ENCODE data around the gene LDHAL6A. TPM values are rescaled to one million over a fixed set of nuclear protein-coding genes. Genes with fewer than 3 reads are reported as not detected.

LDHAL6A gene
- total RNA-seq, 1 donor from 2014 or later = not detected

GRCh38 chr11:18523084-18523483 lies 67.4 kb downstream of the LDHAL6A start:
- no peaks in the 10 kb centered on the region for H3K27me3 Mint-ChIP-seq (ENCODE audit: low read depth)
- no peak overlapping the region for H3K27ac Mint-ChIP-seq
- DNase-seq (ENCODE audit: low spot score in 2 of 2, unreplicated experiment in 2 of 2) = no peak

GRCh38 chr11:18524248-18524647 lies 68.6 kb downstream of the LDHAL6A start:
- peak overlapping the region; percentile 21 for H3K27ac Mint-ChIP-seq
- no peaks in the 10 kb centered on the region for H3K27me3 Mint-ChIP-seq (ENCODE audit: low read depth)

More at GRCh38 chr11:18523084-18523483, 67.4 kb downstream of the LDHAL6A start:
- peaks cover 19% of the 10 kb centered on the region for H3K4me1 Mint-ChIP-seq
- no peak overlapping the region for H3K4me3 Mint-ChIP-seq
- H3K36me3 Mint-ChIP-seq = peaks cover 18% of the 10 kb centered on the region
- TF ChIP-seq CTCF (IDR thresholded peaks at IDR 0.05; ENCODE audit: unreplicated experiment) = no peak
- H3K9me3 Mint-ChIP-seq = no peaks in the 10 kb centered on the region

GRCh38 chr11:18526130-18526520 lies 70.5 kb downstream of the LDHAL6A start:
- Mint-ChIP-seq H3K27me3 (ENCODE audit: low read depth) (no peaks in the 10 kb centered on the region), H3K4me3 (peak overlapping the region; percentile 98), H3K27ac (peak overlapping the region; percentile 100), H3K9me3 (no peaks in the 10 kb centered on the region), H3K36me3 (peaks cover 18% of the 10 kb centered on the region), H3K4me1 (peaks cover 19% of the 10 kb centered on the region)
- TF ChIP-seq CTCF (IDR thresholded peaks at IDR 0.05; ENCODE audit: unreplicated experiment) = no peak
- DNase-seq (ENCODE audit: low spot score in 2 of 2, unreplicated experiment in 2 of 2) = no peak

More at GRCh38 chr11:18524248-18524647, 68.6 kb downstream of the LDHAL6A start:
- peaks cover 18% of the 10 kb centered on the region for H3K36me3 Mint-ChIP-seq
- no peak for TF ChIP-seq CTCF (IDR thresholded peaks at IDR 0.05; ENCODE audit: unreplicated experiment)
- H3K9me3 Mint-ChIP-seq = no peaks in the 10 kb centered on the region
- peaks cover 19% of the 10 kb centered on the region for H3K4me1 Mint-ChIP-seq
- peak overlapping the region; percentile 30 for H3K4me3 Mint-ChIP-seq
- no peak for DNase-seq (ENCODE audit: low spot score in 2 of 2, unreplicated experiment in 2 of 2)

GRCh38 chr11:18526521-18527296 lies 71.1 kb downstream of the LDHAL6A start, which contains the start of gene TSG101:
Gene TSG101, minus strand, starts transcription at chr11:18526942. Its CDS starts 126 bp downstream, at chr11:18526816.
- Mint-ChIP-seq H3K9me3 (no peaks in the 10 kb centered on the region), H3K36me3 (peaks cover 18% of the 10 kb centered on the region), H3K27me3 (ENCODE audit: low read depth) (no peaks in the 10 kb centered on the region), H3K27ac (peak within 1 kb of the TSS; percentile 100), H3K4me1 (peaks cover 19% of the 10 kb centered on the region), H3K4me3 (peak within 1 kb of the TSS; percentile 98)
- peak; percentile 85 to 94 for DNase-seq (ENCODE audit: low spot score in 2 of 2, unreplicated experiment in 2 of 2)
- no peak for TF ChIP-seq CTCF (IDR thresholded peaks at IDR 0.05; ENCODE audit: unreplicated experiment)

GRCh38 chr11:18527512-18527911 lies 71.9 kb downstream of the LDHAL6A start:
- no peaks in the 10 kb centered on the region for H3K27me3 Mint-ChIP-seq (ENCODE audit: low read depth)
- peaks cover 19% of the 10 kb centered on the region for H3K4me1 Mint-ChIP-seq
- peak overlapping the region; percentile 100 for H3K27ac Mint-ChIP-seq
- H3K36me3 Mint-ChIP-seq = peaks cover 10% of the 10 kb centered on the region
- DNase-seq (ENCODE audit: low spot score in 2 of 2, unreplicated experiment in 2 of 2) = no peak
- H3K9me3 Mint-ChIP-seq = no peaks in the 10 kb centered on the region
- TF ChIP-seq CTCF (IDR thresholded peaks at IDR 0.05; ENCODE audit: unreplicated experiment) = no peak
- H3K4me3 Mint-ChIP-seq = peak overlapping the region; percentile 98

Other genes with a start within 250 kb of the LDHAL6A start
- gene SAA4, start 219.1 kb upstream of the LDHAL6A start, total RNA-seq = not detected in 3 replicates
- not detected in 3 replicates for gene SAA2, start 207.2 kb upstream of the LDHAL6A start, total RNA-seq
- gene SAA1, start 189.6 kb upstream of the LDHAL6A start, total RNA-seq = not detected in 3 replicates
- 19.6 to 21.5 TPM (median 21.4 TPM) in 3 replicates for gene HPS5, start 133.7 kb upstream of the LDHAL6A start, total RNA-seq
- 45.9 to 47.8 TPM (median 46.2 TPM) in 3 replicates for gene GTF2H1, start 133.3 kb upstream of the LDHAL6A start, total RNA-seq
- gene LDHA, start 61.3 kb upstream of the LDHAL6A start, total RNA-seq = 437 to 453 TPM (median 439 TPM) in 3 replicates
- 0.32 to 0.60 TPM (median 0.40 TPM) in 3 replicates for gene LDHC, start 43.5 kb upstream of the LDHAL6A start, total RNA-seq
- gene TSG101, start 71.1 kb downstream of the LDHAL6A start, total RNA-seq = 45.1 to 51.8 TPM (median 45.7 TPM) in 3 replicates
- 12.6 to 15.6 TPM (median 14.8 TPM) in 3 replicates for gene UEVLD, start 132.9 kb downstream of the LDHAL6A start, total RNA-seq
- gene MISFA, start 143.9 kb downstream of the LDHAL6A start, total RNA-seq = 7.6 to 8.9 TPM (median 8.0 TPM) in 3 replicates
- gene SPTY2D1, start 178.5 kb downstream of the LDHAL6A start, total RNA-seq = 22.3 to 26.9 TPM (median 23.0 TPM) in 3 replicates
- gene TMEM86A, start 242.9 kb downstream of the LDHAL6A start, total RNA-seq = 6.6 to 7.9 TPM (median 7.4 TPM) in 3 replicates